Caco-2 (cell line): ENCODE data around the gene NTRK2. TPM values are rescaled to one million over a fixed set of nuclear protein-coding genes. Genes with fewer than 3 reads are reported as not detected.

Experiments
- BruUV-seq: library from RNA; stranded (reverse); fragments of 400-500 nt; replicated peaks from 2 replicates; lab custom pipeline; 2021; lab: Mats Ljungman, UMichigan
- CTCF ChIA-PET: fragments of 300-600 bp; sonication (Branson Sonifier 250); formaldehyde crosslinking; loops from one replicate; lab custom pipeline; 2022; ENCODE audit warnings: antibody characterized with exemption; lab: Charles Lee
- POLR2A ChIA-PET: fragments of 300-600 bp; sonication (Branson Sonifier 250); formaldehyde crosslinking; loops from one replicate; lab custom pipeline; 2022; ENCODE audit warnings: antibody characterized with exemption; lab: Charles Lee
- DNase-seq, 2 experiments: peaks; one replicate each; pipeline versions ENCODE4 v3.0.0 to v3.0.0-alpha.2; 2020 to 2022
- H3K27me3 ChIP-seq: replicated peaks from 2 replicates; pipeline ENCODE4 v1.6.0; 2011; ENCODE audit warnings: low read length; ENCODE audit not compliant: control insufficient read depth, insufficient read depth
- H3K36me3 ChIP-seq: 2 replicates; pipeline ENCODE4 v1.5.1; 2011; ENCODE audit warnings: low read length; ENCODE audit not compliant: control insufficient read depth, insufficient read depth
- H3K4me1 ChIP-seq: fragments of 250-450 bp; sonication (Bioruptor Pico); 2 replicates; pipeline ENCODE4 v1.5.1; 2020; ENCODE audit warnings: mild to moderate bottlenecking
- H3K4me3 ChIP-seq: 2 replicates; pipeline ENCODE4 v1.5.1; 2011; ENCODE audit warnings: low read depth, mild to moderate bottlenecking, control low read depth, low read length
- H3K9me3 ChIP-seq: fragments of 250-450 bp; sonication (Bioruptor Pico); 2 replicates; pipeline ENCODE4 v1.5.1; 2020; ENCODE audit warnings: mild to moderate bottlenecking, moderate library complexity
- H3K27ac Mint-ChIP-seq: one replicate; pipeline ENCODE4 v1.8.0; 2022; ENCODE audit warnings: mixed read lengths; ENCODE audit not compliant: unreplicated experiment
- H3K27me3 Mint-ChIP-seq: one replicate; pipeline ENCODE4 v1.8.0; 2022; ENCODE audit warnings: mixed read lengths; ENCODE audit not compliant: insufficient read depth, unreplicated experiment
- H3K36me3 Mint-ChIP-seq: one replicate; pipeline ENCODE4 v1.8.0; 2022; ENCODE audit warnings: mild to moderate bottlenecking, mixed read lengths; ENCODE audit not compliant: insufficient read depth, unreplicated experiment
- H3K4me1 Mint-ChIP-seq: one replicate; pipeline ENCODE4 v1.8.0; 2022; ENCODE audit warnings: low read depth, mixed read lengths; ENCODE audit not compliant: unreplicated experiment
- H3K4me3 Mint-ChIP-seq: one replicate; pipeline ENCODE4 v1.8.0; 2022; ENCODE audit warnings: mild to moderate bottlenecking, moderate library complexity, mixed read lengths; ENCODE audit not compliant: unreplicated experiment
- H3K9me3 Mint-ChIP-seq: one replicate; pipeline ENCODE4 v1.8.0; 2022; ENCODE audit warnings: mixed read lengths; ENCODE audit not compliant: unreplicated experiment
- intact Hi-C: fragments of 100-400 bp; cut with micrococcal nuclease; formaldehyde crosslinking; loops from one replicate; pipeline ENCODE4 v1.10.0; 2022; ENCODE audit not compliant: unreplicated experiment
- total RNA-seq: library from RNA; stranded (reverse); gene quantifications from 2 replicates; pipeline ENCODE4 v1.2.3, GENCODE V29; 2022
- TF ChIP-seq, protein P1 (sequence below), 2 experiments: fragments of 200-600 bp in 1 of 2; IDR thresholded peaks; 1 replicate in 1 of 2; 2 replicates in 1 of 2; pipeline versions ENCODE4 v1.5.1 to v1.8.0; 2011 to 2022; ENCODE audit warnings: antibody characterized with exemption in 1 of 2, control low read depth in 1 of 2, inconsistent platforms in 1 of 2, low read depth in 1 of 2, low read length in 1 of 2, mild to moderate bottlenecking in 1 of 2, moderate library complexity in 1 of 2; ENCODE audit not compliant: insufficient read depth in 1 of 2, severe bottlenecking in 1 of 2, unreplicated experiment in 1 of 2

Gene NTRK2
- total RNA-seq, 1 experiment from 2014 or later, result not detected

DNA sequence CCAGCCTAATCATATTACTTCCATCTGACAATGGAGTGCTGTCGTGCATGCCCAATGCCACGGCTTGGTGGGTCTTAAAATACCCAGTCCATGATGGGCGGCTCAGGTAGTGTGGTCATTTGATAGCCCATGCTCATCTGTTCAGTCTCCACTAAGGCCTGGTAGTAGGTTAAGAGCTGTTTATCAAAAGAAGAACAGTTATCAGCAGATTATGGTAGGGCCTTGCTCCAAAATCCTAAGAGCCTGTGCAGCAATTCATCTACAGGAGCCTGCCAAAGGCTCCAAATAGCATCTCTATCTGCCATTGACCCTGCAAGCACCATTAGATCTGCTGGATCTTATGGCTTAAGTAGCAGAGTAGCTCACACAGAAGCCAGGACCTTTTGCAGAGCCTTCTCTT lies 21.8 kb upstream of the NTRK2 start:
- Mint-ChIP-seq H3K4me1 (no peaks in the 10 kb centered on the region), H3K4me3 (no peak overlapping the region), H3K9me3 (no peaks in the 10 kb centered on the region), H3K27ac (no peak overlapping the region), H3K36me3 (no peaks in the 10 kb centered on the region), H3K27me3 (peaks cover 3% of the 10 kb centered on the region)
- intact Hi-C loops, result no loop called here
- TF ChIP-seq, protein P1, sequence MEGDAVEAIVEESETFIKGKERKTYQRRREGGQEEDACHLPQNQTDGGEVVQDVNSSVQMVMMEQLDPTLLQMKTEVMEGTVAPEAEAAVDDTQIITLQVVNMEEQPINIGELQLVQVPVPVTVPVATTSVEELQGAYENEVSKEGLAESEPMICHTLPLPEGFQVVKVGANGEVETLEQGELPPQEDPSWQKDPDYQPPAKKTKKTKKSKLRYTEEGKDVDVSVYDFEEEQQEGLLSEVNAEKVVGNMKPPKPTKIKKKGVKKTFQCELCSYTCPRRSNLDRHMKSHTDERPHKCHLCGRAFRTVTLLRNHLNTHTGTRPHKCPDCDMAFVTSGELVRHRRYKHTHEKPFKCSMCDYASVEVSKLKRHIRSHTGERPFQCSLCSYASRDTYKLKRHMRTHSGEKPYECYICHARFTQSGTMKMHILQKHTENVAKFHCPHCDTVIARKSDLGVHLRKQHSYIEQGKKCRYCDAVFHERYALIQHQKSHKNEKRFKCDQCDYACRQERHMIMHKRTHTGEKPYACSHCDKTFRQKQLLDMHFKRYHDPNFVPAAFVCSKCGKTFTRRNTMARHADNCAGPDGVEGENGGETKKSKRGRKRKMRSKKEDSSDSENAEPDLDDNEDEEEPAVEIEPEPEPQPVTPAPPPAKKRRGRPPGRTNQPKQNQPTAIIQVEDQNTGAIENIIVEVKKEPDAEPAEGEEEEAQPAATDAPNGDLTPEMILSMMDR (IDR thresholded peaks at IDR 0.05; ENCODE audit: insufficient read depth in 1 of 2, low read depth in 1 of 2, low read length in 1 of 2, severe bottlenecking in 1 of 2, unreplicated experiment in 1 of 2), result no peak
- Histone ChIP-seq H3K4me3 (no peak overlapping the region), H3K36me3 (no peaks in the 10 kb centered on the region), H3K27me3 (no peaks in the 10 kb centered on the region), H3K9me3 (no peaks in the 10 kb centered on the region), H3K4me1 (no peaks in the 10 kb centered on the region)
- ChIA-PET CTCF (no interaction called here), POLR2A (no interaction called here)
- BruUV-seq, result no TSS peak
- DNase-seq, result no peak

DNA sequence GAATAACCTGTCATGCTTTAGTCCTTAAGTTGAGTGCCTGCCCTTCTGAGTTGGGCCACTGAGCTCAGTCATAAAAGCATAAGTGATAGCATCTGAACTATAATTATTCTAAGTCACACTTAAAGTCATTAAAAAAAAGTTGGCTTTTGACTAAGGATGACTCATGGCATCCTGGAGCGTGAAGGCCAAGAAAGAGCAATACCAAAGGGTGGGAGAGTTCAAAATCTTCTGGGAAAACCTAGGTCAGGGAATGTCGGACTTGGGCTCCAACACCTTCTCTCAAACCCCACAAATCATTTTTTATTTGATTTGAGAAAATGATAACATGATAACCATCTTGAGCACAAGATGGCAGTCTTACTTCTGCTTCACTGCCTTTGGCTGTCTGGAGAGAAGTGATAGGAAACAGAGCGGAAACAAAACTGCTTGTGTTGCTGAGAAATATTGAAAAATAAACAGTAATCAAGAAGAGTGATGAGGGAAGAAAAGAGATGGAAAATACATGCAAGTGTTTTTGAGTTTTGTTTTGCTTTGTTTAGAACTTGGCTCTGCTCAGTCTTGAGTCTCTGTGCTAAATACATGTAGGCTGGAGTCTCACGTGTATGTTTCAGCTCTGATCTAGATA lies 16.9 kb upstream of the NTRK2 start:
- no peak overlapping the region for H3K27ac Mint-ChIP-seq
- H3K4me3 Mint-ChIP-seq, result no peak overlapping the region
- CTCF ChIA-PET, result no interaction called here
- POLR2A ChIA-PET, result no interaction called here
- peaks cover 7% of the 10 kb centered on the region for H3K27me3 Mint-ChIP-seq
- H3K36me3 ChIP-seq, result no peaks in the 10 kb centered on the region
- H3K9me3 ChIP-seq, result no peaks in the 10 kb centered on the region
- no peak overlapping the region for H3K4me3 ChIP-seq
- H3K4me1 Mint-ChIP-seq, result no peaks in the 10 kb centered on the region
- H3K9me3 Mint-ChIP-seq, result no peaks in the 10 kb centered on the region
- H3K27me3 ChIP-seq, result no peaks in the 10 kb centered on the region
- no TSS peak for BruUV-seq
- intact Hi-C loops, result no loop called here
- no peaks in the 10 kb centered on the region for H3K36me3 Mint-ChIP-seq
- TF ChIP-seq, protein P1 (IDR thresholded peaks at IDR 0.05; ENCODE audit: insufficient read depth in 1 of 2, low read depth in 1 of 2, low read length in 1 of 2, severe bottlenecking in 1 of 2, unreplicated experiment in 1 of 2), result no peak
- DNase-seq, result no peak
- no peaks in the 10 kb centered on the region for H3K4me1 ChIP-seq

DNA sequence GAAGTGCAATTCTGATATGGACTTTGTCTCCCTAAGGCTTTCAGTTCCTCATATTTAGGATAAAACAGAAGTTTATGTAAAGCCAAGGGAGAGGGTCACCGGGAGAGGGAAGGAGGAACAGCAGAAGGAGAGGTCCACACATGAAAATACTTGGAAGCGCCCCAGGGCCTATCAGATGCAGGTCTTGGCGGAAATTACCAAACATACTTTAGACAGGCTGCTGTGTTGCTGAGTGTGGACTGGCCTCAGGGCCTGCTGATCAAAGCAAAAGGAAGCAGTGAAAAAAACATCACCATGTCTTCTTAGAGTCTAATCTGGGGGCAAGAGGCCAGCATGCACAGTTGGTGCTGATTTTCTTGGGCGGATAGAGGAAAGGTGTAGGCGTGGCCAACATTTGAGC lies 14.1 kb upstream of the NTRK2 start:
- no peak overlapping the region for H3K4me3 ChIP-seq
- Mint-ChIP-seq H3K9me3 (no peaks in the 10 kb centered on the region), H3K4me3 (no peak overlapping the region), H3K36me3 (no peaks in the 10 kb centered on the region), H3K27me3 (peaks cover 5% of the 10 kb centered on the region), H3K4me1 (no peaks in the 10 kb centered on the region), H3K27ac (no peak overlapping the region)
- POLR2A ChIA-PET, result no interaction called here
- CTCF ChIA-PET, result no interaction called here
- H3K27me3 ChIP-seq, result no peaks in the 10 kb centered on the region
- no TSS peak for BruUV-seq
- TF ChIP-seq, protein P1 (IDR thresholded peaks at IDR 0.05; ENCODE audit: insufficient read depth in 1 of 2, low read depth in 1 of 2, low read length in 1 of 2, severe bottlenecking in 1 of 2, unreplicated experiment in 1 of 2), result no peak
- DNase-seq, result no peak
- no peaks in the 10 kb centered on the region for H3K4me1 ChIP-seq
- H3K9me3 ChIP-seq, result no peaks in the 10 kb centered on the region
- intact Hi-C loops, result no loop called here
- H3K36me3 ChIP-seq, result no peaks in the 10 kb centered on the region
